IPS DF 4.7 (cell line): ENCODE results near the gene ASPG.

Experiments
- DNase-seq: peaks from one replicate; pipeline ENCODE4 v3.0.0-alpha.2; 2013; ENCODE audit warnings: low spot score; ENCODE audit errors: extremely low read depth

The ASPG gene

GRCh38 chr14:104135121-104135903 is 49.8 kb downstream of the ASPG start:
- DNase-seq, result no peak

GRCh38 chr14:104135904-104136471 is 50.5 kb downstream of the ASPG start:
- no peak for DNase-seq

GRCh38 chr14:104136472-104137296 is 51.2 kb downstream of the ASPG start:
- no peak for DNase-seq

- DNase-seq, result no peak
Measured at GRCh38 chr14:104137297-104138097, 52.0 kb downstream of the ASPG start.

GRCh38 chr14:104138098-104138717 is 52.7 kb downstream of the ASPG start, which contains the start of gene KIF26A:
Gene KIF26A, plus strand, starts transcription at chr14:104138587. Its CDS starts 136 bp downstream, at chr14:104138723.
- DNase-seq, result no peak

GRCh38 chr14:104138718-104139459 is 53.4 kb downstream of the ASPG start:
- no peak for DNase-seq

- no peak for DNase-seq
Measured at GRCh38 chr14:104139460-104140212, 54.1 kb downstream of the ASPG start.

- no peak for DNase-seq
Measured at GRCh38 chr14:104140213-104140462, 54.6 kb downstream of the ASPG start.

- no peak for DNase-seq
Measured at GRCh38 chr14:104140463-104141331, 55.2 kb downstream of the ASPG start.

GRCh38 chr14:104141621-104142091 is 56.2 kb downstream of the ASPG start:
- DNase-seq, result no peak

- DNase-seq, result no peak
Measured at GRCh38 chr14:104142136-104142945, 56.8 kb downstream of the ASPG start.

GRCh38 chr14:104142946-104143470 is 57.5 kb downstream of the ASPG start:
- DNase-seq, result no peak

- no peak for DNase-seq
Measured at GRCh38 chr14:104143521-104144452, 58.3 kb downstream of the ASPG start.

GRCh38 chr14:104144453-104144790 is 58.9 kb downstream of the ASPG start:
- no peak for DNase-seq

- DNase-seq, result no peak
Measured at GRCh38 chr14:104144911-104145825, 59.7 kb downstream of the ASPG start.
